A549 treated with DMSO at 1 μM for 4 hours (cell line): ENCODE measurements around the gene ATP1B1. TPM values are rescaled to one million over a fixed set of nuclear protein-coding genes. Genes with fewer than 3 reads are reported as not detected.

Experiments
- total RNA-seq: library from RNA; stranded (reverse); fragments of 200-300 nt; extraction: Qiagen RNA extraction; gene quantifications from 5 replicates; pipeline ENCODE4 v1.2.3, GENCODE V29; 2022; ENCODE audit warnings: low read depth

Gene ATP1B1
- total RNA-seq = 237 to 280 TPM (median 268 TPM) in 5 replicates

DNA sequence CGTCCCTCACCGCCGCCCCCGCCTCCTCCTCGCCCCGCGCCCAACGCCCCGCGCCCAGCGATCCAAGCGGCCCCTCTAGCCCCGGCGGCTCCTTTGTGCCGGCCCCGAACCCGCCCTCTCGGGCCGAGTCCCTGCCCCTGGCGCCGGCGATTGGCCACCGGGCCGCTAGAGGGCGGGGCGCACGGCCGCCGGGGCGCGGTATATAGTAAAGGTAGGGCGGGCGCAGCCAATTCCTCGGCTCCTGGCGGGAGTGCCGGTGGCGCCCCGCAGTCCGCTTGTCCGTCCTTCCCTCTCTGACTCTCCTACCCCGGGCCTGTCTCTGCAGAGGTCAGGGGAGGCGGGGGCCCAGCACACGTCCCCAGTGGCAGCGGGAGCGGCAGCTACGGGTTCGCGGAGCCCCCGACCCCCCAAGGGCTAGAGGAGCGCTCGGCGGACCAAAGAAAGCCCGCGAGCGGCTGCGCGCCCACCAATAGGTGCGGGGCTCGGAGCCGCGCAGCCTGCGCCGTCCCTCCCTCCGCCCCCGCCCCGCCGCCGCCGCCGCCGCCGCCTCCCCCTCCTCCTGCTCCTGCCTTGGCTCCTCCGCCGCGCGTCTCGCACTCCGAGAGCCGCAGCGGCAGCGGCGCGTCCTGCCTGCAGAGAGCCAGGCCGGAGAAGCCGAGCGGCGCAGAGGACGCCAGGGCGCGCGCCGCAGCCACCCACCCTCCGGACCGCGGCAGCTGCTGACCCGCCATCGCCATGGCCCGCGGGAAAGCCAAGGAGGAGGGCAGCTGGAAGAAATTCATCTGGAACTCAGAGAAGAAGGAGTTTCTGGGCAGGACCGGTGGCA, at the start of gene ATP1B1:
ATP1B1 (plus strand) TSS at position 596 of the 826 bp plus-strand sequence; CDS start at position 736, 140 bp downstream.

